AG09309 (cell line): ENCODE measurements around the gene ANAPC1.

ENCODE experiments used
- DNase-seq: peaks from one replicate; pipeline ENCODE4 v3.0.0-alpha.2; 2010; ENCODE audit warnings: low read depth
- H3K4me3 ChIP-seq: 2 replicates; pipeline ENCODE4 v1.5.1; 2011; ENCODE audit warnings: mild to moderate bottlenecking, low read depth, low read length, moderate library complexity; ENCODE audit not compliant: control insufficient read depth
- CTCF ChIP-seq: IDR thresholded peaks from 2 replicates; pipeline ENCODE4 v1.5.1; 2011; ENCODE audit warnings: mild to moderate bottlenecking, low read depth, low read length, inconsistent platforms; ENCODE audit not compliant: insufficient read depth, control insufficient read depth; ENCODE audit errors: missing control alignments

ANAPC1 gene

GRCh38 chr2:111903930-111904439, 20.0 kb upstream of the ANAPC1 start:
- no peak for TF ChIP-seq CTCF
- DNase-seq: no peak
- H3K4me3 ChIP-seq: no peak overlapping the region

GRCh38 chr2:111903516-111903915, 19.5 kb upstream of the ANAPC1 start:
- H3K4me3 ChIP-seq: no peak overlapping the region
- DNase-seq: no peak
- TF ChIP-seq CTCF: no peak

GRCh38 chr2:111900859-111901258, 16.9 kb upstream of the ANAPC1 start:
- DNase-seq: no peak
- peak; percentile 39 for TF ChIP-seq CTCF
- H3K4me3 ChIP-seq: no peak overlapping the region

- DNase-seq: no peak
- peak overlapping the region; percentile 62 for H3K4me3 ChIP-seq
- TF ChIP-seq CTCF: no peak
Observed at GRCh38 chr2:111898703-111899514, 14.9 kb upstream of the ANAPC1 start.

GRCh38 chr2:111897924-111898702, 14.1 kb upstream of the ANAPC1 start, which contains the start of gene MERTK:
Gene MERTK (plus strand): TSS chr2:111898607. CDS start chr2:111898736, 129 bp downstream.
- DNase-seq: no peak
- H3K4me3 ChIP-seq: peak within 1 kb of the TSS; percentile 62
- TF ChIP-seq CTCF: peak; percentile 48

- no peak for TF ChIP-seq CTCF
- H3K4me3 ChIP-seq: peak overlapping the region; percentile 62
- no peak for DNase-seq
Observed at GRCh38 chr2:111897630-111897923, 13.6 kb upstream of the ANAPC1 start.
